GM18505 (cell line): ENCODE measurements around the gene TNFSF10.
"Not testable (repeated sequence)": the region's sequence is repeated elsewhere in the genome, so short reads cannot be mapped to it uniquely, and the experiment has no call there.

ENCODE experiments used
- ATAC-seq: cut with Tn5 transposase; IDR thresholded peaks from one replicate; pipeline ENCODE4 v1.9.1; 2021; ENCODE audit not compliant: unreplicated experiment
- POLR2A ChIP-seq: IDR thresholded peaks from 4 replicates; pipeline ENCODE4 v1.6.1; 2011; ENCODE audit warnings: borderline replicate concordance; ENCODE audit not compliant: insufficient read depth, insufficient read length; ENCODE audit errors: extremely low read depth

Gene TNFSF10

GRCh38 chr3:172522871-172523818, at the start of gene TNFSF10:
TSS of gene TNFSF10 (minus strand) at chr3:172523430. CDS start at chr3:172523384, 46 bp downstream.
- TF ChIP-seq POLR2A, result peak; percentile 96
- ATAC-seq, result peak; percentile 84

GRCh38 chr3:172569128-172570008, 46.1 kb upstream of the TNFSF10 start:
- no peak for ATAC-seq
- no peak for TF ChIP-seq POLR2A

GRCh38 chr3:172568701-172569100, 45.5 kb upstream of the TNFSF10 start:
- no peak for TF ChIP-seq POLR2A
- ATAC-seq, result no peak

GRCh38 chr3:172566785-172567184, 43.6 kb upstream of the TNFSF10 start:
- ATAC-seq, result not testable (repeated sequence)

- ATAC-seq, result no peak
- TF ChIP-seq POLR2A, result no peak
Observed at GRCh38 chr3:172564499-172564898, 41.3 kb upstream of the TNFSF10 start.

- no peak for TF ChIP-seq POLR2A
- no peak for ATAC-seq
Observed at GRCh38 chr3:172562871-172563865, 39.9 kb upstream of the TNFSF10 start.

- no peak for ATAC-seq
- no peak for TF ChIP-seq POLR2A
Observed at GRCh38 chr3:172561897-172562640, 38.8 kb upstream of the TNFSF10 start.

GRCh38 chr3:172560586-172560985, 37.4 kb upstream of the TNFSF10 start:
- no peak for ATAC-seq
- no peak for TF ChIP-seq POLR2A

GRCh38 chr3:172560026-172560425, 36.8 kb upstream of the TNFSF10 start:
- no peak for TF ChIP-seq POLR2A
- no peak for ATAC-seq

- no peak for TF ChIP-seq POLR2A
- ATAC-seq, result no peak
Observed at GRCh38 chr3:172559020-172559419, 35.8 kb upstream of the TNFSF10 start.

- ATAC-seq, result no peak
- TF ChIP-seq POLR2A, result no peak
Observed at GRCh38 chr3:172557515-172558220, 34.4 kb upstream of the TNFSF10 start.
